Endodermal cell (in vitro differentiated cells): ENCODE results near the gene CTDSP2. TPM values are rescaled to one million over a fixed set of nuclear protein-coding genes. Genes with fewer than 3 reads are reported as not detected.

Experiments
- DNase-seq: peaks from one replicate; pipeline ENCODE4 v3.0.0-alpha.2; 2017
- H3K27ac ChIP-seq: 2 replicates; pipeline ENCODE4 v1.5.1; 2013; ENCODE audit warnings: mild to moderate bottlenecking, low read depth, low read length, moderate library complexity
- H3K27me3 ChIP-seq: 2 replicates; pipeline ENCODE4 v1.6.1; 2013; ENCODE audit warnings: mild to moderate bottlenecking, low read length, moderate library complexity; ENCODE audit not compliant: insufficient read depth, control insufficient read depth, poor library complexity, severe bottlenecking
- H3K36me3 ChIP-seq: 2 replicates; pipeline ENCODE4 v1.7.0; 2013; ENCODE audit warnings: mild to moderate bottlenecking, low read length, moderate library complexity; ENCODE audit not compliant: control insufficient read depth, insufficient read depth
- H3K4me1 ChIP-seq: one replicate; pipeline ENCODE4 v1.7.0; 2013; ENCODE audit warnings: low read length; ENCODE audit not compliant: control insufficient read depth, insufficient read depth
- H3K4me3 ChIP-seq: 2 replicates; pipeline ENCODE4 v1.5.1; 2013; ENCODE audit warnings: mild to moderate bottlenecking, low read length, moderate library complexity
- H3K9ac ChIP-seq: 2 replicates; pipeline ENCODE4 v1.6.1; 2013; ENCODE audit warnings: mild to moderate bottlenecking, low read length, moderate library complexity; ENCODE audit not compliant: poor library complexity, severe bottlenecking; ENCODE audit errors: extremely low read depth
- H3K9me3 ChIP-seq: 2 replicates; pipeline ENCODE4 v1.6.1; 2013; ENCODE audit warnings: mild to moderate bottlenecking, low read length, moderate library complexity; ENCODE audit not compliant: control insufficient read depth
- H3K27ac Mint-ChIP-seq: 2 replicates; pipeline ENCODE4 v1.8.0; 2020; ENCODE audit warnings: mixed read lengths
- H3K27me3 Mint-ChIP-seq: 2 replicates; pipeline ENCODE4 v1.8.0; 2021; ENCODE audit warnings: mild to moderate bottlenecking, mixed read lengths; ENCODE audit not compliant: insufficient read depth
- H3K36me3 Mint-ChIP-seq: 2 replicates; pipeline ENCODE4 v1.8.0; 2020; ENCODE audit warnings: low read depth, mixed read lengths
- H3K4me1 Mint-ChIP-seq: 2 replicates; pipeline ENCODE4 v1.8.0; 2020; ENCODE audit warnings: mixed read lengths
- H3K4me3 Mint-ChIP-seq: 2 replicates; pipeline ENCODE4 v1.8.0; 2020; ENCODE audit warnings: mild to moderate bottlenecking, moderate library complexity, mixed read lengths
- H3K9me3 Mint-ChIP-seq: 2 replicates; pipeline ENCODE4 v1.8.0; 2020; ENCODE audit warnings: mild to moderate bottlenecking, mixed read lengths
- CTCF ChIP-seq: fragments of 200-600 bp; sonication (generic); conservative IDR thresholded peaks from 2 replicates; pipeline ENCODE4 v1.5.0; 2021; ENCODE audit warnings: antibody characterized with exemption, mild to moderate bottlenecking
- WGBS, 2 experiments: methylation state at CpG; one replicate each; pipeline versions ENCODE4 v1.1.5 to v1.1.7; 2013; ENCODE audit warnings: missing lambda C conversion rate in 2 of 2, mixed read lengths in 1 of 2; ENCODE audit not compliant: insufficient coverage in 1 of 2, insufficient read length in 1 of 2; 5-methylcytosine and 5-hydroxymethylcytosine counted together
- total RNA-seq, 2 donors: library from RNA; stranded (reverse); fragmentation: NEBNext Ultra II Directional in 1 of 2; extraction: Animal tissue kit (Norgen Biotek cat#: 25700) in 1 of 2; gene quantifications; 2 replicates in 1 of 2; 3 replicates in 1 of 2; pipeline ENCODE4 v1.2.1, GENCODE V29; 2021

CTDSP2 gene
- total RNA-seq, 2 donors from 2014 or later: 137 to 148 TPM

- Mint-ChIP-seq H3K9me3 (no peaks in the 10 kb centered on the region), H3K27me3 (no peaks in the 10 kb centered on the region), H3K4me1 (no peaks in the 10 kb centered on the region), H3K4me3 (no peak overlapping the region), H3K27ac (peak overlapping the region; percentile 20), H3K36me3 (peaks cover 36% of the 10 kb centered on the region)
- WGBS, 2 experiments: 94 to 100% methylated on average over 1 of the region's 1 CpG
- H3K27ac ChIP-seq: no peak overlapping the region
- H3K36me3 ChIP-seq: peaks cover 64% of the 10 kb centered on the region
- no peak for TF ChIP-seq CTCF
- H3K27me3 ChIP-seq: no peaks in the 10 kb centered on the region
- H3K4me3 ChIP-seq: no peak overlapping the region
- H3K4me1 ChIP-seq: no peaks in the 10 kb centered on the region
- no peaks in the 10 kb centered on the region for H3K9me3 ChIP-seq
- H3K9ac ChIP-seq: no peak overlapping the region
- no peak for DNase-seq
These were observed 48.6 kb downstream of the CTDSP2 start for GRCh38 chr12:57797933-57798332.

GRCh38 chr12:57796996-57797395, 49.5 kb downstream of the CTDSP2 start:
- DNase-seq: no peak
- Histone ChIP-seq H3K9ac (no peak overlapping the region), H3K27me3 (no peaks in the 10 kb centered on the region), H3K4me3 (no peak overlapping the region), H3K9me3 (no peaks in the 10 kb centered on the region), H3K4me1 (no peaks in the 10 kb centered on the region), H3K36me3 (peaks cover 64% of the 10 kb centered on the region), H3K27ac (no peak overlapping the region)
- 100% methylated on average over 1 of the region's 1 CpG; no CpG with 5 or more reads in 1 of the 2 experiments for WGBS, 2 experiments
- no peak for TF ChIP-seq CTCF
- Mint-ChIP-seq H3K27ac (no peak overlapping the region), H3K4me1 (no peaks in the 10 kb centered on the region), H3K4me3 (no peak overlapping the region), H3K27me3 (no peaks in the 10 kb centered on the region), H3K36me3 (peaks cover 45% of the 10 kb centered on the region), H3K9me3 (no peaks in the 10 kb centered on the region)

- Mint-ChIP-seq H3K27ac (no peak overlapping the region), H3K36me3 (peaks cover 54% of the 10 kb centered on the region), H3K27me3 (no peaks in the 10 kb centered on the region), H3K4me1 (no peaks in the 10 kb centered on the region), H3K9me3 (no peaks in the 10 kb centered on the region), H3K4me3 (no peak overlapping the region)
- H3K27me3 ChIP-seq: no peaks in the 10 kb centered on the region
- no peak overlapping the region for H3K9ac ChIP-seq
- H3K27ac ChIP-seq: no peak overlapping the region
- WGBS, 2 experiments: 99 to 100% methylated on average over 2 to 6 of the region's 6 CpGs
- DNase-seq: no peak
- TF ChIP-seq CTCF: no peak
- H3K36me3 ChIP-seq: peaks cover 72% of the 10 kb centered on the region
- no peaks in the 10 kb centered on the region for H3K4me1 ChIP-seq
- H3K9me3 ChIP-seq: no peaks in the 10 kb centered on the region
- no peak overlapping the region for H3K4me3 ChIP-seq
These were observed 51.2 kb downstream of the CTDSP2 start for GRCh38 chr12:57795354-57795753.
